Upper lobe of left lung (tissue), 4 donors: ENCODE results near the gene PRPH.

ENCODE experiments used
- CTCF ChIP-seq, 6 experiments: fragments of 450-650 bp in 4 of 6; fragments of 200-600 bp in 2 of 6; sonication (generic) in 2 of 6; IDR thresholded peaks; one replicate each; pipeline ENCODE4 v1.5.1; 2016 to 2019; ENCODE audit warnings: antibody characterized with exemption in 6 of 6
- EP300 ChIP-seq, 4 donors: sonication (generic); formaldehyde crosslinking; IDR thresholded peaks; one replicate each; pipeline ENCODE4 v1.5.1; 2017; ENCODE audit warnings: antibody characterized with exemption in 4 of 4, control low read depth in 2 of 4
- POLR2A ChIP-seq, 4 donors: fragments of 450-650 bp; IDR thresholded peaks; one replicate each; pipeline ENCODE4 v1.5.1; 2016 to 2017; ENCODE audit warnings: antibody characterized with exemption in 4 of 4, mild to moderate bottlenecking in 2 of 4
- POLR2AphosphoS5 ChIP-seq, 2 donors: sonication (generic); formaldehyde crosslinking; IDR thresholded peaks; one replicate each; pipeline ENCODE4 v1.5.1; 2017; ENCODE audit warnings: antibody characterized with exemption in 2 of 2

GRCh38 chr12:49342066-49342913 lies 47.3 kb downstream of the PRPH start:
- peak; percentile 75 to 85 (median 78) for TF ChIP-seq CTCF (IDR thresholded peaks at IDR 0.05)
- TF ChIP-seq EP300 (IDR thresholded peaks at IDR 0.05), result no peak
- no peak for TF ChIP-seq POLR2AphosphoS5 (IDR thresholded peaks at IDR 0.05)
- TF ChIP-seq POLR2A (IDR thresholded peaks at IDR 0.05), result no peak
